Activated CD8-positive, alpha-beta memory T cell treated with anti-CD3 and anti-CD28 coated beads, Interleukin-2, amount 50 U/mL, for 24 hours (primary cell): ENCODE data around the gene KLF1.

Experiments
- DNase-seq: peaks from one replicate; pipeline ENCODE4 v3.0.0-alpha.2; 2020; ENCODE audit errors: extremely low read depth

Gene KLF1

DNA sequence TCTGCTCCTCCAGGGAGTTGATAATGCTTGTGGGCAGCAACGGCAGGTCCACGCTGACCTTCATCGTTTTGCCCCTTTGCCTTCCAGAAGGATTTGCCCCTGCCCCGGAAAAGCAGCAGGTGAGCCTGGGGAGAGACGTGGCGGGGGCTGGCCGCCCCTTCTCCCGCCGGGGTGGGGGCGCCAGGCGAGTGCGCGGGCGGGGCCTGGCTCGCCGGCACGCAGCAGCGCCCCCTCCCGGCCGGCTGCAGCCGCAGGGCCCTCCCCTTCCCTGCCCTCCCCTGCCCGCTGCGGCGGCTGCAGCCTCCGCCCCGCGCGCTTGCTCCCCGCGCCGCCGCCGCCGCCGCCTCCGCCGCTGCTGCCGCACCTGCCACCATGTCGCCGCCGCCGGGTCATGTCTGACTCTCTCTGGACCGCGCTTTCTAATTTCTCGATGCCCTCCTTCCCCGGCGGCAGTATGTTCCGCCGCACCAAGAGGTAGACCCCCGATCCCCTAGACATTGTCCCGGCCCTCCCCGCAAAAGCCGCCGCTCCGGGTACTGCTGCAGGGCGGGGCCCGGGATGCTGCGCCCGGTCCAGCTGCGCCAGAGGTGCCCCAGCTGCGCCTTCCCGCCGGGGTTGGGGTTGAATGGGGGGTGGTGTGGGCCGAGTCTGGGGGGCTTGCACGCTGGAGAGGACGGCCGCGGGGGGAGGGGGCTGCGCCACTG is 48.7 kb downstream of the KLF1 start, which contains the start of gene MAST1:
Gene MAST1, plus strand, starts transcription at position 334 of the 704 bp plus-strand sequence. Its CDS starts 58 bp downstream, at position 392.
- no peak for DNase-seq

DNA sequence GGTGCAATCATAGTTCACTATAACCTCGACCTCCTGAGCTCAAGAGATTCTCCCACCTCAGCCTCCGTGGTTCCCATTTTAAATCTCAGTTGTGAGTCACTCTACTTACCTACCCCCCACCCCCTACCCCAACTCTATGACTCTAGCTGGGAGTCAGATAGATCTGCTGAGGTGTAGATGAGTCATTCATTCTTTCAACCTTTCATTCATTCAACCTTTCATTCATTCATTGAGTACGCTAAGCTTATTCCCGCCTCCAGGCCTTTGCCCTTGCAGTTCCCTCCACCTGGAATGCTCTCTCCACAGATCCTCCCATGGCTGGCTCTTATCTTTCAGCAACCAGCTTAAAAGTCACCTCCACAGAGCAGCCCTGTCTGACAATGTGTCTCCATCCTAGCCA is 49.8 kb downstream of the KLF1 start:
- no peak for DNase-seq

DNA sequence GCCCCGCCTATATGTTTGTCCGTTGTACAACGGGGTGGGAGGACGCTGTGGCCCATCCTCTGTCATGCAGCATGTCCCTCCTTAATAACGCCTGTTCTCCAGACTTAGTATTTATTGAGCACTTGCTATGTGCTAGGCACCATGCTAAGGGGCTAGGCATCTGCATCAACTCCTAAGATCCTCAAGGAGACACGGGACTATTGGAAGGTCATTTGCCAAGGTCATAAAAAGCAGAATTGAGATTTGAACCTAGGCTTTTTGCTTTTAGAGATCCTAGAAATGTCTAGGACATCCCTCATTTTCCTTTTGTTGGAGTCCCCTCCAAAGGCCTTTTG is 50.5 kb downstream of the KLF1 start:
- DNase-seq, result no peak

DNA sequence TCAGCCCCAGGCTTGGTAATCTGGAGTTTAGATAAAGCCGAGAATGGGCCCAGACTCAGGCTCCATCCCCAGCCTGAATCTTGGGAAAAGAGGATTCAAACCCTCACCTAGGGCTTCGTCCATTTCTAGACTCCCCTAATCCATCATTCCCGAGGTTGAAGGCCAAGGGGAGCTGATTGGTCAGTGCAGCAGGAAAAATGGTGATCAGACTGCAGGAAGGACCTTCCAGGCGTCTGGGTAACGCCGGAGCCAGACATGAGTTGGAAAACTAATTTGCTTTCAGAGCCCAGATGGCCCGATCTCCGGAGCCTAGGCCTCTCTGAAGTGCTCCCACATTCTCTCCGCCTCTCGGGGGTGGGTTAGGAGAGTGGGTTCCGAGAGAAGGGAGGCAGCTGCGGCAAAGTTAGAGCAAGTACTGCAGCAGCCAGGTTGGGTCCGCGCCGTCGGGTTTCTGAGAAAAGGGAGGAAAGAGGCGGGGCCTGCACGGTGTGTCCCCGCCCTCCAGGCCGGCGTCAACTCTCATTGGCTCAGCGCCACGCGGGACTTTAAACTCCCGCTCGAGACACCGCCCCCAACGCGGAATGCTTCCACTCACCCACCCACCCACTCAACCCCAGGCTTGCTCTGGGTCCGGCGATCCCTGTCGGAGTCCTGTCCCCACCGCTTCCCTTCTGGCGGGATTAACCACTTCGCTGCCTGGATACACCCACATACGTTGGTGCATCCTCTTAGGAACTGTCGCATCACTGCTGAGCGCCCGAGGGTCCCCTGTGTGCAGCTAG is 51.8 kb downstream of the KLF1 start:
- no peak for DNase-seq

DNA sequence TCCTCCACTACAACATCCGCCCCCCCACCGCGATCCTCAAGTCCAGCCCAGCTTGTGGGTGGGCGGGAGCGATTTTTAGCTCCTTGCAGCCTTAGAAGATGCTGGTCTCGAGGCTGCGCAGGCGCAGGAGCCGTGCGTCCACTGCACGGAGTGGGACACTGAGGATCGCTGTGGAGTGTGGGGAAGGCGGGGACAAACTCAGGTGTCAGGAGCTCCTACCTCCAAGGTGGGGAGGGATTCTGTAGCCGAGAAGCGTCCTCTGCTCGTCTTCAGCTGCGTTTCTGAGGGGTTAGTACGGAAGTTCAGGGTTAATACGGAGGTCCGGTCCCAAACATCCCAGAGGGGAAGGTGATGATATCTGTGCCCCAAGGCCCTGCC is 52.4 kb downstream of the KLF1 start, which contains the start of gene RTBDN:
Gene RTBDN, minus strand, starts transcription at position 14 of the 378 bp plus-strand sequence. CDS start 4,600 bp downstream, outside the sequence.
- DNase-seq, result no peak
